Fibroblast of upper back skin (primary cell): Measurements from ENCODE around the gene CSMD2.
A peak's percentile ranks its signal among the peaks of the same experiment; 100 is the strongest.

Experiments
- DNase-seq: peaks from one replicate; pipeline ENCODE4 v3.0.0-alpha.2; 2013

Gene CSMD2

DNA sequence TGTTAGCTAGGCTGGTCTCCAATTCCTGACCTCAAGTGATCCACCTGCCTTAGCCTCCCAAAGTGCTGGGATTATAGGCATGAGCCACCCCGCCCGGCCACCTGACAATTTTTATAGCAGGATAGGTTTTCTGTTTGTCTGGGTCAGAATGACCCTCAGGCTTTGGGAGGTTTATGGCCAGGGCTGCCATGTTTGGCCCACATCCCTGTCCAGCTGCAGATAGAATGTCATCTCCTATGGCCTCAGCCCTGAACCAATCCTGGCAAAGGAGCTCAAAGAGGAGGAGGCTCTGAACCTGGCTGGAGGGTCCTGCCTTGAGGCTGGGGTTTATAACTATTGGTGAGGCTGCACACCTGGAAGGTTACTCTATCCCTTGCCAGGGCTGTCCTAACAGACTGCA lies 218.2 kb downstream of the CSMD2 start:
- DNase-seq = no peak

DNA sequence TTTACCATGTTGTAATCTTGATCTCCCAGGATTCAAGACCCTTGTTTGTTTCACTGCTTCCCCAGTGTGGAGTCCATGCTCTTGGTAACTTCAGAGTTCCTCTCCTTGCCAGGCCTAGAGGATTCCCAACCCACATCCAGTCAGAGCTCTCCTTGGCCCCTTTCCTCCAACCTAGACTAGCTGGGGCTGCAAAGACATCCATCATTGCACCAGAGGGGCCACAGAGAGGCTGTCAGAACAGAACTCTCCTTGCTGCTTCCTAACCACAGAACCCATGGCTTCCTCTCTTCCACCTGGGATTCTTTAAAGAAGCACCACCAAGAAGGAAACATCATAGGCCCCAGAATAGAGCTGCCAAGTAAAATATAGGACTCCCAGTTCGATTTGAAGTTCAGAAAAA lies 220.2 kb downstream of the CSMD2 start:
- peak; percentile 68 for DNase-seq

DNA sequence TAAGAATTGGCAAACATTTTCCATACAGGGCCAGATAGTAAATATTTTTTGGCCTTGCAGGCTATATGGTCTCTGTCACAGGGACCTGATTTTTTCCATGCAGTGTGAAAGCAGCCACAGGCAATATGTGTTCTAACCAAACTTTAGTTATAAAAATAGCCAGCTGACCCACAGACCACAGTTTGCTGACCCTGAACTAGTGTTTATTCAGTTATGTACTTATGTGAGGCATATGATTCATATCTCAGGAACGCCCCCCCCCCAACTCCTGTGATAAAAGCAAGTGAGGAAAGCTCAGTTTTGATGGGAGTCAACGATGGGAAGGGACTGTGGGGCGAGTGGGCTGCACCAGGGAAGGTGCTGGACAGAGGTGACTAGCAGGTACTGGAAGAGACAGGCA lies 221.1 kb downstream of the CSMD2 start:
- peak; percentile 85 for DNase-seq

DNA sequence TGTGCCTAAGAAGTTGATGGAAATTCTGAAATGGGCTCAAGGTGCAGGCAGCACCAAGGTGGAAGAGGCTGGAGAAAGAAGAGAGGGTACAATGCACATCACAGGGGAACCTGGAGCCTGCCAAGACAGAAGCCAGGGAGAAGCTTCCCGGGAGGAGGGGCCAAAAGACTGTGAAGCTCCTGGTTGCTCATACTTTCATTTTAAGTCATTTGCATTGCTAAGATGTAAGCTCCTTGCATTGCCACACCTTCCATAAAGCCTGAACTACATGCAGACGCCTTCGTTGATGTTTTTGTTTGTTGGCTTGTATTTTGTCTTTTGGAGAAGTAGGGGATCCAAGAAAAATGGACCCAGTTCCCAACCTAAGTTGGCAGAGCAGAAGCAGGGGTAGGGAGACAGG lies 232.2 kb downstream of the CSMD2 start:
- DNase-seq = no peak

DNA sequence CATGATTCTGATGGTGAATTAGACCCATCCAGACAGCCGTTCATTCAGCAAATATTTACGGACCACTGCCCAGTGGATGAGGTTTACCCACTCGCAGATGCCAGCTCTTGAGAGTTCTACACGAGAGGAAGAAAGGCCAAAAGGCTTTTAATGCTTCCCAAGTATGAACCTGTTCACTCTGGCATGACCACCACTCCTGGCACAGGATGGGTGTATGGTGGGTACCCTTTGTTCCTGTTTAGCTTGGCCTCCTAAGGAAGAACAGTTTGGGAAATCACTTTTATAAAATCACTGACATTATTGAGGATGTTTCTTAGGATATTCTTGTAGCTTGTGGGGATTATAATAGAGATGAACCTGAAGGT lies 233.9 kb downstream of the CSMD2 start:
- DNase-seq = no peak

DNA sequence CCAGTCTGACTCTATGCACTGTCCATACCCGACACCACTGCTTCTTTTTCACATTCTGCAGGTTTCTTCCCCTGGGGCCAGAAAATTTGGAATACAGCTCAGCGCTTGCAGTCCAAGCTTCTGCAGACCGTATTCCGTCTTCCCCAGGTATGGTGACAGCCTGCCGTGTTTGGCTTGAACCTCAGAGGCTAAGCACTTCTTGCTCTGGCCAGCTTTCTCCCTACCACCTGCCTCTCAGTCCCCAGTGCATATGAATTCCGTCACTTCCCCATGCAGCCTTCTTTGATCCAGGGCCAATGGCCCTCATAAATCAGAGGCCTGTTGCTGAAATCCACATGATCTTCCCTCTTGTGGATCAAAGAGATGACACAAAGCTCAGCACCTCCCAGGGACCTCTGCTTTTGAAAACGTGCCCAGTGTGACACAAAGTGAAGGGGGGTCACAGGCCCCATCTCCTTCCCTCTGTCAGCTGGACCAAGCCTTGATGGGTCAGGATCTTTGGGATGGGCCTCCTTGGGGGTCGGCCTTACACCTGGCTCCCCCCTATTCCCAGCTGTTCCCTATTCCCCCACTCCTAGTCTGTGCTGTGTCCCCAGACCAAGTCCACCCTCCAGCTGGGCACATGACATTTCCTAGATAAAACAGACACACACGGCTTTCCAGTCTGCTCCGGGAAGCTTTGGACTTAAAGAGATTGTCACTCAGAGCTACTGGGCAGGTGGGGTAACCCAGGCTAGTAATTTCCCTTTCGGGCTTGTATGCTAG lies 234.5 kb downstream of the CSMD2 start:
- peak; percentile 14 for DNase-seq

DNA sequence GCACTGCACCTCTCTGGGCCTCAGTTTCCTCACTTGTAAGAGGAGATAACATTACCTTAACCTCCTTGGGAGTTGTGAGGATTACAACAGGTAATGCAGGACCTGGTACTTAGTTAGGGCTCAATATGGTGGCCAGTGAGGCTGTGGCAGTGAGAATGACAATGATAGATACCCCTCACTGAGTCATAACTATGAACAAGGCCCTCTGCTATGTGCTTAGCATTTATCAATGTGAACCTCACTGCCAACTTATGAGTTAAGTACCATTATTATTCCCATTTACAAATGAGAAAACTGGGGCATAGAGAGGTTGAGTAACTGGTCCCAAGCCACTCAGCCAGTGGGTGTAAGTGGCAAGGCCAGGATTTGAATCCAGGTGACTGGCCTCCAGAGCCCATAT lies 236.8 kb downstream of the CSMD2 start:
- DNase-seq = peak; percentile 35

DNA sequence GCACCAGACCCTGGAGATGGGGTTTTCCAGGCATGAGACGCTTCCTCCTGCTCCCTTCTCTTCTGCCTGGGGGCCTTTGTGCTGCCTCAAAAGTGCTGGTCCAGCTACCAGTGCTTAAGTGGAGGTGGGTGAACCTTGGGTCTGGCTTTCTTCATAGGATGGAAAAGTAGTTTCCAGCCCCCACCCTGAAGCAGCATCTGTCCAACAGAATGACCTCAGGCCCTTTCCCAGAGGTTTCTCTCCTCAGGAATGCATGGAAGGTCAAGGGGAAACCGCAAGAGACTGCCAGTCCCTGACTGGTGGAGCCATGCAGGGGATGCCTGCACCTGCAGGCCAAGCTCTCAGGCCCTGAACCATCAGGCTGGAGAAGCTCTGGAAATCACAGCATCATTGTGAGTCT lies 237.3 kb downstream of the CSMD2 start:
- DNase-seq = no peak

DNA sequence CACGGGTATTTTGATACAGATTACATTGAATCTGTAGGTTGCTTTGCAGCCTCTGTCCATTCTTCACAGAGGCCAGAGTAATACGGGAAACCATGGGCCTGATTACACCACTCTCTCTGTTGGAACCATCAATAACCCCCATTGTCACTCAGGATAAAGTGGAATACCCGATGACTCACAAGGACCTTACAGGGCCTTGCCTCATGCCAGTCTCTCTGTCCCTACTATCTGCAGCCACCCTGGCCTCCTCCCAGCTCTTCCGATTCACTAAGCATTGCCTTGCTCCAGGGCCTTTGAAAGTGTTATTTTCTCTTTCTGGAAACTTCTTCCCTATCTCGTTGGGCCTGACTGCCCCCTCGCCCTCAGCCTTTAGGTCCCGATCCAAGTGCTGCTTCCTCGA lies 239.4 kb downstream of the CSMD2 start:
- DNase-seq = no peak

DNA sequence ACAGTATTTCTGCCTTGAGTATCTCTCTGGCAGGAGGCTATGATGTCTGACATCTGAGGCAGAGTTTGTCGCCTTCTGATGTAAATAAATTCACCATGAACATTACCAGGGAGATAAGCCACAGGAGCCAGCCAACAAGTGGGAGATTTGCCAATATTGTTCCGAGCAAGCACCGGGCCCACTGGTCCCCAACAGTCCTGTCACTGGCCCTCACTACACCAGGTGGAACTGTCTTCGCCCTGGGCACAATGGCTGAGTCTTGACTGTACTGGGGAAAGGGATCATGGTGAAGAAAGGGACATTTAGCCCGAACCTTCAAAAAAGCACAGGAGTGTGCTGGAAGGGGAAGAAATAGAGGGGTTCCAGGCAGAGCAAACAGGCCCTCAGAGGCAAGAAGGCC lies 243.7 kb downstream of the CSMD2 start:
- DNase-seq = no peak

DNA sequence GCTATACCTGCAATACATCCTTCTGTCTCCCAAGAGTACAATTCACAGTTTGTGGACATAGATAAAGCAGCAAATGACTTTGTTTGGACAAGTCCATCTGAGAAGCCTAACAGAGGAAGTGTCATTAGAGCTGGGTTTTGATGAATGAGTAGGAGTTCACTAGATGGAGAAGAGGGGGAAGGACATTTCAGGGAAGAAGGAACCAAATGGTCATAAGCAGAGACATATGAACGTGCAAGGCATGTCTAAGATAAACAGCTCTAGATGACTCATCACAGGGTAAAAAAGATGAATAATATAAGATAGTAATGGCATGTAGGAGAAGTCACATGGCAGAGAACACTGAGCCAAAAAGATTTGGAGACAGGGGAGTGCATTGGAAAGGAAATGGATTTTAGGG lies 246.7 kb downstream of the CSMD2 start:
- DNase-seq = peak; percentile 79

DNA sequence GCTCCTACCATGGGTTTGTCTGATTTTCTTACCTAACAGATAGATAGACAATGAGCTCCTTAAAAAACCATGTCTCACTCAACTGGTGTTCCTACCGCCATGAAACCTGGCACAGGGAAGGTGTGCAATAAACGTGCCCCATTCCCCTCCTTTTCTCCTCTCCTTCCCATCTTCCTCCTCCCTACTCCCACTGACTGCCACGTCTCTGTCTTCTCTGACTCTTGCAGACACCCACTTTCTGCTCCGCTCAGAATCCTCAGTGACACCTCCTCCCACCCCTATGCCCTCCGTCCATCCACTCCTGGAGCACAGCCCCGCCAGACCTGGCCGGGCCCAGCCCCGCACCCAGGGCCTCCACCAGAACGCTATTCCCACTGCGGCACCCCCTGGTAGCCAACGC lies 248.2 kb downstream of the CSMD2 start:
- no peak for DNase-seq

DNA sequence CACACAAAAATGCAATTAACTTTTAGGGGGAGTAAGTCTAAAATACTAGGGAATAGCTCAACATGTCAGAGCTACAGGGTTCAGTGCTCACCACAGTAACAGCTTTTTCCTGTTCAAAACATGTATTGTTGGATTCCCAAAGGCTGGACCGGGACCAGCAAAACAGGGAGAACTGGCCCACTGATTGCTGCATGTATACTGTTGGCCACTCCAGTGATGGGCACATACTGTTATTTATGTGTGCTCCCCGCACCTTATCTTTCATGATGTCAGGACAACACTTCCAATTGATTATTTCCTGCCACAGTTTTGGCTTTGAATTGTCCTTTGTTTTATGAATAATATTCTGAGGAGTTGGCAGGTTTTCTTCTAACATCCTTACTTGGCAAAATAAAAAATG lies 250.5 kb downstream of the CSMD2 start:
- no peak for DNase-seq

DNA sequence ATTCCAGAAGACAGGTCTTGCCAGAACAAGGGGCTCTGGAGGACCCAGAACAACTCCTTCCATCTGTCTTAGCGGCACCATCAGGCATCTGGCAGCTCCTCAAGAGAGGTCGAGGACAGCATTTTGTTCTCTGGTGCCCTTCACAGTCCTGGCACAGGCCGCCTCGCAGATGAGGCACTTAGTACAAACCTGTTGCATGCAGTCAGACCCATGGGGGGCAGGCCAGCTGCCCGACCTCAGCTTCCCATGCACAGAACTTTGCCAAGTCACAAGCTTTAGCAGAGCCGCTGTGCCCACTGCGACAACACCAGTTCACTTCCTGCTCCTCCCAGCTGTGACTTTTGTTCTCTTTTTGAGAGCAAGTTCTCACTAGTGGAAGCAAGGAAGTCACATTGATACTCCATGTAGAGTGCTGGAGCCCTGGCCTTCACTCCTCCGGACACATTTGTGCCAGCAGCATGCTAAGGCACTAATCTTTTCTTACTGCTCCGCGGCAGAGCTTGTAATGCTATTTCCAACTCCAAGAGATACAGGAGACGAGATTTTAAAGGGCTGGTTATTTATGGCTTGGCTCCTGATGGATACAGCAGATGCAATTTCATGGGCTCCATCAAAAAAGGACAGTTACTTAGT lies 256.6 kb downstream of the CSMD2 start:
- no peak for DNase-seq

DNA sequence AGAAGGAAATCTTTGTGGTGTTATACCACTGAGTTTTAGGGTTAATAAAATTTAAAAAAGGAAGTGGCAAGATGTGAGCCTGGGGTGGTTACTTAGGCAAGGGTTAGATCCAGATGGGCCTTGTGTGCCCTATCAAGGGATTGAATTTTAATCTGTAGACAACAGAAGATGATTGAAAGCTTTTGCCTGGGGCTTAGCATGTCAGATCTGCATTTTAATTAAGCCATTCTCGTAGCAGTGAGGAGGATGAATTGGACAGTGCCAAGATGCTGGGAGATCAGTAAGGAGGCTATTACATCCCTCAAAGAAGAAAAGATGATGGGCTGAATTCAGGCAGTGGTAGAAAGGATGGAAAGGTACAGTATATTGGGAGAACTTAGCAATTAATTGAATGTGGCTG lies 258.9 kb downstream of the CSMD2 start:
- no peak for DNase-seq

DNA sequence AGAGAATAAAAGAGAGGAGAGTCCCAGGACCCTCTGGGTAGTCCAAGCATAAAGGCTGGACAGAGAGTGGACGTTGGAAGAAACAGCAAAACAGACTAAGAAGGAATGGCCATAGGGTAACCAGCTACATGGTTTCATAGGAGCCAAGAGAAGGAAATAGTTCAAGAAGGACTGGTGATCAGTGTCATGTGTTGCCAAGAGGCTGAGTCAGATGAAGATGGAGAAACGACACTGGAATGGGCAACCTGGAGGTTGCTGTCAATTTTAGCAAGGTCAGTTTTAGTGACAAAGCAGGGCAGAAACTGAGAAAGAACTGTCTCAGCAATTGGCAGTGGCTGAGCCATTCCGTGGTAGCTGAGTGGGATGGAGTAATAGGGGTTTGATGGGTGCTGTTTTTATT lies 259.8 kb downstream of the CSMD2 start:
- no peak for DNase-seq

DNA sequence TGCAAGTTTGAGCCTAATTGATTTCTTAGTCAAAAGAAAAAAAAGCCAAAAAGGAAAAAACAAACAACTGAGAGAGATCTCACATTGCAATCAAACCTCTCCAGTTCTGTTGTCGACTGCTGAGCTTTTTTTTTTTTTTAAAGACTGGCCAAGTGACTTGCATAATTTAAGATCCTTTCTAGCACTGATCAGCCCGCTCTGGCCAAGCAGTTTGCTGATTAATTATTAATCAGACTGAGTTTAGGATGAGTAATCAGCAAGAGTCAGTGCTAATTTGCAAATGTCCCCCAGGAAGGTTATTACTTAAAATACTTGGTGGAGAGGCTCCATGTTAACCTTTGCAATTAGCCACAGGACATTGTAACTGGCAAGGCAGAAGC lies 261.8 kb downstream of the CSMD2 start:
- peak; percentile 47 for DNase-seq

DNA sequence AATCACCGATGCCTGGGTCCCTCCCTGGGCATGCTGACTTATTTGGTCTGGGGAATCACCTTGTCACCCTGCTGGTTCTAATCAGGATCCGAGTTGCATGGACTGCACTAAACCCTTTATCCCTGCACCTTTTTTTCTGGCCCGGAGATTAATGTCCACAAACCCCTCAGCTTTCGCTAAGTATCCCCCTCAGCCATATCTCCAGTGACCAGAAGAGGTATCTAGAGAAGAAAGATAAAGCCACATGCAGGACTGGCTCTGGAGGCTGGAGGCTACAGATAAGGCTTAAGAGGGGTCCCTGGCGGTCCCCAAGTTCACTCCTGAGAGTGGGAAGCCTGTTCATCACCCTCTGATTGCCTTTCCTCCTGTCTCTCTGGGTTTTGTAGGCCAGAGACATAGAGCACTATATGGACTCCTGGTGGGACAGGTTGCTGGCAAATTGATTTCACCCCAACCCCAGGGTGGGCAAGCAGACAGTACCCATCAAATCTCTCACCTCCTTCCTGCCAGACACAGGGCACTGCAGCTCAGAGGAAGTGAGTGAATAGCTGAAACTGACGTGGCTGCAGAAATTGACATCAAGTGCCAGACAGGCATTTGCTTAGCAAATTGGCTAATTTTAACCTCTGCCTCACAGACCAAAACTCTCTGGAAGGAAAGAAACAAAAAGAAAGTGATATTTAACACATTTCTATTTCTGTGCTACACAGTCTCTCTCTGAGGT lies 262.4 kb downstream of the CSMD2 start:
- peak; percentile 38 for DNase-seq

DNA sequence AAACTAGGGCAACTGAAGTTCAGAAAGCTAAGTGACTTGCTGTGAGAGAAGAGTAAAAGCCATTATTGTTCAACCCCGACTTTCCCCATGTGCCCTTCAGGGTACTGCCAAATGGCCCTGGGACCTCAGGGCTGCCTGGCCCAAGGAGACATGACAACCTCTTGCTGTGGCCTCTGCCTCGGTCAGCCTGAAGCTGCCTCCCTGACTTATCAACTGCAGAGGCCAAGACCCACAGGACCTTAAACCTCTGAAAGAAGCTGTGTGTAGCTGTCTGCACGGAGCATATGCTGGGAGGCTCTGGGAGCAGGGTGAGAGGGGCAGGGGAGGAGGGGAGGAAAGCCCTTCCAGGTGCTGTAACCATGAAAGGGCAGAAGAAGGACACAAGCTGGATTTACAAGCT lies 265.3 kb downstream of the CSMD2 start:
- DNase-seq = no peak

DNA sequence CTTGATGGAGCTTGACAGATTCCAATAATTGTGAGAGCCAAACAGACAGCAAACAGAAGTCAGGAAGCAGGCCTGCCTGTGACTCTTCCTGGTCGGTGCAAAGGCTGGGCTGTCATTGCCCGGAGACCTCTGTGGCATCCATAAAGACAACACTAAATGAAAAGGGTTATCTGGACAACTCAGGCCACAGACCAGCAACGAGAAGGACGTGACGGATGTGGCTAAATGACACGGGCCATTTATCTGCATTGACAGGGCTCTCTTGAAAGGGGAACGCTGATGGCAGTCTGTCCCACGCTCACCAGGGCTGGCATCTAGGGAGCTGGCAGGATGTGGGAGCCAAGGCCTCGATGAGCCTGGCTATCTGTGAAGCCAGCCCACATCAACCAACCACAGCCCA lies 266.1 kb downstream of the CSMD2 start:
- DNase-seq = no peak

DNA sequence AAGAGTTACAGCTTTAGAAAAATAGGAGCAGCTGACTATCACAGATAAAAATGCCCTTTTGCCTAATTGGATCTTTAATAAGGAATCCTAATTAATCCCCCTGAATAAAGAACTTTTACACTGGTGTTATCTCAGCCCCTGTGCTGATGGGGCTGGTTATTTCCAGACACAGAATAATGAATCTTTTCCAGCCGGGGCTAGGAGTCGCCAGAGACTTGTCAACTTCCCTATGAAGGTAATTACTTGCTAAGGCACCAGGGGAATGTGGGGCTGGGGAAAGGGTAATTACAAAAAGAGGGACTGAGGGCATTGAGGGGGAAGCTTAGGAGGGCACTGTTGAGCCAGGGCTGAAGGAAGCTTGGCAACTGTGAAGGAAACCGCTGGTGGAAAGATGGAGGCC lies 266.6 kb downstream of the CSMD2 start:
- no peak for DNase-seq

DNA sequence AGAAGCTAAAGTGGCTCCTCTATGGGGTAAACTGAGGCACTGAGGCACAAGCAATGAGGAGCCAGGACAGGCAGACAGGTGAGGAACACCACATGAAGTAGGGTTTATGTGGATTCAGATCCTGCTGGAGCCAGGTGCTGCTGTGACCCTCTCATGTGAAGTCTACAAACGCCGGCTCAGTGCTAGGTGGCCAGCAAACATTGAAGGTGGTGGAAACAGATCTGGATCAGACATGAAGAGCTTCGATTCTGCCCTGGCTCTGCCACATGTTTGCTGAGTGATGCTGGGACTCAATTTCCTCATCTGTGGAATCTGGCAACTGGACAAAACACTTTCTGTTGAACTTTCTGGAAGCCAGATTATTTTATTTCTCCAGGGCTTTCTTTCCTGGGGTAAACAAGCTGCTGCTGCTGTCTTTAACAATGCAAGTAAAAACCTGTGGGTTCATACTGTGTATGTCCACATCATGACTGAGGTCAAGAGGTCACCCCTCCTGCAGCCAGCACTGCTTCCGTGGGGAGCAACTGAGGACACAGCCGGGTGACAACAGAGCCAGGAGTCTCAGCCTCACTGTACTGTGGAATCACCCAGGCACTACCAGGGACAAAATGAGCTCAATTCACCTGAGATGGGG lies 267.8 kb downstream of the CSMD2 start:
- peak; percentile 9 for DNase-seq

DNA sequence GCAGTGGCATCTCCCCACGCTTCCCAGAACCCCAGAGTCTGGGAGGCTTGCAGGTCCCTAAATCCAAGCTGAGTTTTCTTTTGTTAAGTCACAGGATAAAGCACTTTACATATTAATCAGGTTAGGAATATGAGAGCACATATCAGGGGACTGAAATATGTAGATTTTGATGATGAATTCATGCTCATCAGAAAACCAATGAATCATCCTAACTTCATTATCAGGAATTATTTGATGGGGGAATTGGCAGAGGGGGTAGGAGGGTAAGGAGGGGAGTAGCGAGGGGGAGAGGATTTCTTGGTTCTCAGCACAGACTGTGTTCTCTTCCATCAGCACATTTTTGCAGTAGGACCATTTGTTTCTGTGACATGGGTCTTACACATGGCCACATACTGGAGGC lies 269.1 kb downstream of the CSMD2 start:
- DNase-seq = no peak

DNA sequence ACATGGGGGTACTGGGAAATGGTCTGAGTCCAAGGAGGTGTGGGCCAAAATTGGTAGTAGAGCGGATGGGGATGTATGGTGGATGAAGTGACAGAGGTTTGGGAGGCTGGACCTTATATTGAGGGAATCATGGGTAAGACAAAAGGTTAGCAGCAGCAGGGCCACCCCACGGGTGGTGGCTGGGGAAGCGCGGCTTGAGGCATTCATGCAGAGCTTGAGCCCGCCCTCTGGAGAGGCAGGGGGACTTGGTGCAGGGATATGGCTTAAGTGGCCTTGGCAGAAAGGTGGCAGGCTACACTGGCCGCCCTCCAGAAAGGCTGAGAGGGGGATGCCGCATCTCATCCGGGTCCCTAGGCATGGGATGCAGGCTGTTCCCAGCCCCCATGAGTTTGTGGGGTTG lies 269.6 kb downstream of the CSMD2 start:
- DNase-seq = no peak
